SK-N-DZ (cell line): ENCODE measurements around the gene EI24.

Source experiments
- DNase-seq: peaks from one replicate; pipeline ENCODE4 v3.0.0-alpha.2; 2015; ENCODE audit warnings: low spot score

Gene EI24

DNA sequence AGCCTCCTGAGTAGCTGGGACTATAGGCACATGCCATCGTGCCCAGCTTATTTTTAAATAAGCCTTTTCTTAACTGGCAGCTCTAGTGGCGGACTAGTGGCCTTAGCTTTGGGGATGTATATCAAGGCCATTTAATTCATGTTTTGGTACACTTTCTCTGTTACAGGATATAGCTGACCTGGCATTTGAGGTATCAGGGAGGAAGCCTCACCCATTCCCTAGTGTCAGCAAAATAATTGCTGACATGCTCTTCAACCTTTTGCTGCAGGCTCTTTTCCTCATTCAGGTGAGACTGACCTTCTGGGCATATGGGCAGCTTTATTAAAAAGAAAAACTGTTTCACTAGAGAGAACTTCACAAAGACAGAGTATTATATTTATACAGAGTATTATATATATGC, 9.5 kb downstream of the EI24 start:
- no peak for DNase-seq

DNA sequence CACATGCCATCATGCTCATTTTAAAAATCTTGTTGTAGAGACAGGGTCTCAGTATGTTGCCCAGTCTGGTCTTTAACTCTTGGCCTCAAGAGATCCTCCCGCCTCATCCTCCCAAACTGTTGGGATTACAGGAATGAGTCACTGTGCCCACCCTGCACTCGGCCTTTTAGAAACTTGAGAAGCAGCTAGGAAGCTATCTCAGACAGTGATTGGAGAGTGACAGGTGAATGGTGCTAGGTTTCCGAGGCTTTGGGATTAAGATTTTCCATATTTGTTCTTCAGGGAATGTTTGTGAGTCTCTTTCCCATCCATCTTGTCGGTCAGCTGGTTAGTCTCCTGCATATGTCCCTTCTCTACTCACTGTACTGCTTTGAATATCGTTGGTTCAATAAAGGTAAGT, 10.5 kb downstream of the EI24 start:
- DNase-seq, result no peak

DNA sequence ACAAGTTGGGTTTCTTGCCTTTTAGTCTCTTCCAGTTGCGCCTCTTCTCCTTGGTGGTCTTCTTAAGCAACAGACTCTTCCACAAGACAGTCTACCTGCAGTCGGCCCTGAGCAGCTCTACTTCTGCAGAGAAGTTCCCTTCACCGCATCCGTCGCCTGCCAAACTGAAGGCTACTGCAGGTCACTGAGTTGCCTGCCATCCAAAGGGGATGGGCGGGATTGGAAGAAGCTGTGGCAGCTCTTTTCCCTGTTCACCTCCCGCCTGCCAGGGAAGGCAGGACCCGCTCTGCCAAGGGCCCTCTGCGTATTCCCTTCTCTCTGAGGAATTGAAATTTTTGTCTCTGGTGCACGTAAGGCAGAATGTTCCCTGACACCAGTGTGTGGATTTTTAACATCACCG, 14.2 kb downstream of the EI24 start:
- DNase-seq, result no peak

GRCh38 chr11:125585487-125585886, 16.2 kb downstream of the EI24 start:
- no peak for DNase-seq

GRCh38 chr11:125586623-125587022, 17.3 kb downstream of the EI24 start:
- no peak for DNase-seq

DNA sequence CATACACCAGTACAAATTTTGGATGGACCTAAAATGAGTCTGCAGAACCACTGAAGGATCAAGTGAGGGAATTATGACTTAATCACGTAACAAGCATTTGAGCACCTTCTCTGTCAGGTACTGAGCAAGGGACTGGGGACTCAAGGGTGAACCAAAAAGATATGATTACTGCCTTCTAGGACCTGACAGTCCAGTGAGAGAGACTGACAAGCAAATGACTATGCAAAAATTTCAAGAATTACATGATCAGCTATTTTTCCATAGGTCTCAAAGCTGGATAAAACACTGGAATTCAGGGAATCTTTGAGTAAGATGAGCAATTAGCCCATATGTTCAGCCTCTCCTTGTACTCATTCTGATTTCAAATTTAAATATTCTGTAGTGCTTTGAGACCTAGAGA, 18.2 kb downstream of the EI24 start:
- no peak for DNase-seq

DNA sequence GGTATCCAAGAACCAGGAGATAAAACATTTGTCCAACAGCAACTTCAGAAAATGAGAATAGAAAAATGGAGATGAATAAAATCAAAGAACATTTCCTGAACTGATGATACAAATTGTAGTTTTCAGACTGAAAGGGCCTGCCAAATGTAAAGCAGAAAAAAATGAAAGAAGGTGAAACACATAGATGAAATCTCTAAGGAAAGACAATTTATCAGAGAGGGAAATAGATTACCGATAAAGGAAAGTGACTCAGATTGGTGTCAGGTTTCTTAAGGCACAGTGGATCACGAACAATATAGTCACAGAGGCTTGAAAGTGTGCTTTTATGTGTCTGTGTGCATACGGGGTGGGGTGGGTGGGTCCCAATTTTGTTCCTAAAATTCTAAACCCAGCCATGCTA, 19.2 kb downstream of the EI24 start:
- DNase-seq, result no peak

DNA sequence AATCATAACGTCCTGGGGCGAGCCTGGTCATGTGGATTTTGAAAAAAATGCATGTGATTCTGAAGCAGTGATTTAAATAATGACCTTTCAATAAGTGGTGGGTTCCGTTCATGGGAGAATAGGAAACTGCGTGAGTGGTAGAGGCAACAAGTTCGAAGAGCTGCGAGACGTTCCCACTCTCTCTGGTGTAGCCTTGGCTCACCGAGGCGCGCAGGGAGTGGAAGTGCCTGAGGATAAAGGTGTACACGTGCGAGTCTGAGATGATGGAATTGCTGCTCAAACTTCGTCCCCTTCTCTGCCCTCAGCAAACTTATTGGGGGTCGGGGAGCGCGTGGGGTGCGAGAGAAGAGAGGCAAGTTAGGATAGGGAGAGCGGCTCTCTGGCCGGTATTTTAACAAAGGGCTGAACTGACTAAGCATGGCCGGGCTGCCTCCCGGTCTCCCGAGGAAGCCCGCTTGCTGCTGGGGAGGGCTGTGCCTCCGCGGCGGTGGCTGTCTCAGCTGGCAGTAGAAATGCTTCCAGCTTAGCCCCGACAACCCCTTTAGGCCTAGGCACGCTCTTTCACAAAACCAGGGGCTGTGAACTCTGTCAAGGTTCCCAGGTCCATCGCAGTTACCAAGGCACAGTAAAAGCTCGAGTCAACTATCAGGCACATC, 22.5 kb downstream of the EI24 start:
- peak; percentile 2 for DNase-seq

- DNase-seq, result peak; percentile 98
Observed at GRCh38 chr11:125592305-125593113, 23.2 kb downstream of the EI24 start, which contains the start of gene STT3A. Gene STT3A (plus strand): TSS chr11:125592852. CDS start chr11:125595916, 3,064 bp downstream.

DNA sequence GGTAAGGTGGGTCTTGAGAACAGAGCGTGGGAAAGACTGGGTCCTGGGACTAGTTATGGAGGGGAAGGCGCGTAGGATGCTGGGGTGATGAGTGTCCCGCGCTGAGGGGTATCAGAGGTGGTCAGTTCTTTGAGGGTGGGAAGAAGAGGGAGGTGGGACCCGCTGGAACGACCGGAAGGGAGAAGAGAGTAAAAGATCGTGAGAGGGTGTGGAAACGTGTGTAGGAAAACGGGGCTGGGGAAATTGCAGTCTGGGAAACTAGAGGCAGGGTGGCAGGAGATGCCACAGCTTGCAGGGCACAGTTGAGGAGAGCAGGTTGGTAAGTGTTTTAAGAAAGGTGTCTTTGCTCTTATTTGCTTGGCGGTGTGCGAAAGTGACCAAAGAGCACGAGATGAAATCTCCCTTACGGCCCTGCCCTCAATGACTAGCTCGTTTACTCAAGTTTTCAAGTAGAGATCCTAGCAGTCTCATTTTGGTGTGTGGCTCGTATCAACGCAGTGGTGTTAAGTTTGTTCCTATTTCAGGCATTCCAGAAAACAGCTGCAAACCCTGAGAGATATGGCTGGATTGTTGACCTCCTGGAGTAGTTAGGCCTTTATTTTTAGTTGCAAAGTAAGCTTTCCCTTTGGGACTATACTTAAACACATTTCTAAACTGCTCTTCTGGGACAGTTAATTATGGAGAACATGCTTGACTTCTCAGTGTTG, 24.0 kb downstream of the EI24 start:
- DNase-seq, result no peak

DNA sequence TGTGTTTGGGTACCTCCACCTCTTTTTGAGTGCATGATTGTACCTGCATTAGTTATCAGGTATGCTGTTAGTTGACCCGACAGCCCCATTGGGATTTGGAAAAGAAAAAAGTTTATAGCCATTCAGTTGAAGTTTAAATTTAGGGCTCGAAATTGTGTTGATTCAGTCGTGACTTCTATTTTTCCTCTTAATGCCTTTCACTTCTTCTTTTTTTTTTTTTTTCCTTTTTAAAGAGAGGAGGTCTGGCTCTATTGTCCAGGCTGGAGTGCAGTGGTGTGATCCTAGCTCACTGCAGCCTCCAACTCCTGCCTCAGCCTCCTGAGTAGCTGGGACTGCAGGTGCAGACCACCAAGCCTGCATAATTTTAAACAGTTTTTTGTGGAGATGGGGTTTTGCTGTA, 25.7 kb downstream of the EI24 start:
- no peak for DNase-seq

DNA sequence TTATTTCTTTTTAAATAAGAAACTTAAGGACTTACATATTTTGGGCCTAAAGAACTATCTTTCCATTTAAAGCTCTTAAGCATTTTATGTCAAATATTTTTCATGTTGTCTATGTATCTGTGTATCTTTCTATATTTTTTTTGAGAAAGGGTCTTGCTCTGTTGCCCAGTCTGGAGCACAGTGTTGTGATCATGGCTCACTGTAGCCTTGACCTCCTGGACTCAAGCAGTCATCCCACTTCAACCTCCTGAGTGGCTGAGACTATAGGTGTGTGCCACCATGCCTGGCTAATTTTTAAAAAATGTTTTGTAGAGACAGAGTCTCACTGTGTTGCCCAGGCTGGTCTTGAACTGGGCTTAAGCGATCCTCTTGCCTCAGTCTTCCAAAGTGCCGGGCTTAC, 31.4 kb downstream of the EI24 start:
- DNase-seq, result no peak

DNA sequence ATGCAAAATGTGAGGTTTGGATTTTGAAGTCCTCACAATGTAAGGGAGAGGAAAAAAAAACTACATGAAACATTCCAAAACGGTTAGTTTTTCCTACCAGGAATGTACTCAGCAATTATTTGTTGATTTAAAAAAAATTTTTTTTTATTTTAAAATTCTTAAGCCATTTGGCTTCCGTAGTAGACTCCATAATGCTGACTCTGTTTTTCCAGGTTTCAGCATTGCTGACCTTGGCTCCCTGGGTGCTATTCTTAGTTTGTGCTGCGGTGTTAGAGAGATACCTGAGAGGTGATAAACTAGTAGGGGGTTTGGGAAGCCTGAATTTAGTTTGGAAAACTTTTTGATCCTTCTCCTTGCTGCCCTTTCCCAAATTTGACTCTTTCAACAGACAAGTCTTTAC, 33.9 kb downstream of the EI24 start:
- DNase-seq, result no peak

GRCh38 chr11:125605417-125605816, 36.1 kb downstream of the EI24 start:
- no peak for DNase-seq

- DNase-seq, result no peak
Observed at GRCh38 chr11:125609545-125609944, 40.3 kb downstream of the EI24 start.

GRCh38 chr11:125618383-125618782, 49.1 kb downstream of the EI24 start:
- DNase-seq, result no peak

GRCh38 chr11:125621995-125622394, 52.7 kb downstream of the EI24 start:
- no peak for DNase-seq

DNA sequence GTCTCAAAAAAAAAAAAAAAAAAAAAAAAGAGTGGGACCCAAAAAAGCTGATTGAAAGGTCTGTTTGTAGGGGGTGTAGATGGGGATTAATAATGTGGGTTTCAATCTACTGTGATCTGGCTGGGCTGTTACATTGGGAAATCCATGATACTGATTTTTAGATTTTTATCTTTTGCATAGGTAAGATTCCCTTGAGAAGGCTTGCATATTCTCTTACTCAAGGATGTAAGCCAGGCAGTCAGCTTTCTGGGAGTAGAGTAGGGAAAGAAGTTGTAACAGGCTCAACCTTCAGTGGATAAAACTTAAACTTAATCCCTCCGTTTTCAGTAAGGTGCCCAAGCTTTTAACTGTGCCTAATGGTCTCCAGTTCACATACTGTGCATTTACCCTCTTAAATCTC, 53.8 kb downstream of the EI24 start:
- no peak for DNase-seq

- no peak for DNase-seq
Observed at GRCh38 chr11:125624756-125625213, 55.5 kb downstream of the EI24 start, which contains the start of gene CHEK1. Gene CHEK1 (plus strand): TSS chr11:125625163. CDS start chr11:125626769, 1,606 bp downstream.

GRCh38 chr11:125625225-125625629, 56.0 kb downstream of the EI24 start:
- DNase-seq, result no peak

DNA sequence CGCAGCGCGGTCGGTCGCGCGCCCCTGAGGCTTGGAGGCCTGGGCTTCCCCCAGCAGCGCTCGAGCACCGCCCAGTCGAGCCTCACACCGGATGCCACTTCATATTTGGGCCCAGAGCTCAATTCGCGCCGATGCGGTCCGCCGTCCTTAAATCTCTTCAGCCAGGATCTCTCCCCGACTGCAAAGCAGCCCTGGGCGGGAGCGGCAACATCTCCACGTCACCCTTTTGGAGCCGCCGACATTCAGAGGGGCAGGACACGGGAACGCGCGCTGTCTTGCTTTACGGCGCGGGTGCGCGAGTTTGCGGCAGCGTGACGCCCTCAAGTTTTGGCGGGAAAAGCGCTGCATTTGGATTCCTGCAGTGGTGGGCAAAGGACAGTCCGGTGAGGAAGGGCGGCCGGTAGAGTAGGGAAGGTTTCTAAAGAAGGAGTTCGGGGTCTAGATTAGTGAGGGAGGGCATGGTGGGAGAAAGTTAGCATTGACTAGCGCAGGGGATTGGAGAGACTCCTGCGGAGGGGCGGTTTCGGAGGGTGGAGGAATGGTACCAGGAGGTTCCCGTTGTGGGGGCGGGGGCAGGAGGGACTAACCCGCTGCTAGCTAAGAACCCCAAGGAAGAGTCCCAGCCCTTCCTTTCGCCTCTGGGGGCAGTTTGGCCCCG, 56.5 kb downstream of the EI24 start:
- peak; percentile 87 for DNase-seq
